ENCODE measurements around the gene LILRB3. TPM values are rescaled to one million over a fixed set of nuclear protein-coding genes. Genes with fewer than 3 reads are reported as not detected.
"Not testable (repeated sequence)": the region's sequence is repeated elsewhere in the genome, so short reads cannot be mapped to it uniquely, and the experiment has no call there.

The LILRB3 gene
- polyA plus RNA-seq, 4 donors = 0.47 to 2.2 (median 1.3) TPM

DNA sequence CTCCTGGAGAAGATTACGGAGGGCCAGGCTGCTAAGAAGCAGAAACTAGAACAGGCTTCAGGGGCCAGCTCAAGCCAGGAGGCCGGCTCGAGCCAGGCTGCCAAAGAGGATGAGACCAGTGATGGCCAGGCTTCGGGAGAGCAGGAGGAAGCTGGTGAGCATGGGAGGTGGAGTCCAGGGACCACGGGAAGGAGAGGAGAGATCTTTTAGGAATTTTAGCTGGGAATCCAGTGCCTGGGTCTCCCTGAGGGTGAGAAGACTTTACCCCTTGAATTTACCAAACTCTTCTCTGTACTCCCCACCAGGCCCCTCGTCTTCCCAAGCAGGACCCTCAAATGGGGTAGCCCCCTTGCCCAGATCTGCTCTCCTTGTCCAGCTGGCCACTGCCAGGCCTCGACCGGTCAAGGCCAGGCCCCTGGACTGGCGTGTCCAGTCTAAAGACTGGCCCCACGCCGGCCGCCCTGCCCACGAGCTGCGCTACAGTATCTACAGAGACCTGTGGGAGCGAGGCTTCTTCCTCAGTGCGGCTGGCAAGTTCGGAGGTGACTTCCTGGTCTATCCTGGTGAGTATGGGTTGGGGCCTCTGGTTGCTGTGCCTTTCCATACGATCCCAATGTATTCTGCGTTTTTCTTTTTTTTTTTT is 30.9 kb downstream of the LILRB3 start:
- no peak for DNase-seq (ENCODE audit: low read depth in 4 of 4, low spot score in 2 of 4)

GRCh38 chr19:54191011-54191810 is 31.6 kb downstream of the LILRB3 start, which contains the start of gene TSEN34:
TSS of gene TSEN34 (plus strand) at chr19:54191308. CDS start at chr19:54191365, 57 bp downstream.
- peak in 3 of 4 donors; percentile 86 to 91 (median 90) for DNase-seq (ENCODE audit: low read depth in 4 of 4, low spot score in 2 of 4)

DNA sequence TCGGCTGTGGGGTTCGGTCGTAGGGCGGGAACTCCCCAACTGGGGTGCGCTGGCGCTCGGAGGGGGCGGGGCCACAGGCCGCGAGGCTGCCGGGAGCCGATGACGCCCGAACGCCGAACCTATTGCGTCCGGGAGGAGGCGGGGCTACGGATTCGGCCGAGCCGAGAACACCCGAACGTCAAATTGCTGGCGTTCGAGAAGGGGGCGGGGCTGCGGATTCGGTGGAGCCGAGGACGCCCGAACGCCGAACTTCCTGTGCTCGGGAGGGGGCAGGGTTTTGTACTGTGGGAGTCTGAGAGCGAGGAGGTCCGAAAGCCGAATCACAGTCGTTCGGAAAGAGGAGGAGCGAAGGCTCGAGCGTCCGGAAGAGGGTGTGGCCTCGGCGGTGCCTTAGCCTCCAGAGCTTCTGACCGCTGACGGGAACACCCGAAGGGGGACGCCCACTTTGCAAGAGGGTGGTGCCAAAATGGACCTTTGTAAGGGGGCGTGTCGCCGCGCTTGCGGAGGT is 32.2 kb downstream of the LILRB3 start:
- peak; percentile 97 to 99 (median 98) for DNase-seq (ENCODE audit: low read depth in 4 of 4, low spot score in 2 of 4)

DNA sequence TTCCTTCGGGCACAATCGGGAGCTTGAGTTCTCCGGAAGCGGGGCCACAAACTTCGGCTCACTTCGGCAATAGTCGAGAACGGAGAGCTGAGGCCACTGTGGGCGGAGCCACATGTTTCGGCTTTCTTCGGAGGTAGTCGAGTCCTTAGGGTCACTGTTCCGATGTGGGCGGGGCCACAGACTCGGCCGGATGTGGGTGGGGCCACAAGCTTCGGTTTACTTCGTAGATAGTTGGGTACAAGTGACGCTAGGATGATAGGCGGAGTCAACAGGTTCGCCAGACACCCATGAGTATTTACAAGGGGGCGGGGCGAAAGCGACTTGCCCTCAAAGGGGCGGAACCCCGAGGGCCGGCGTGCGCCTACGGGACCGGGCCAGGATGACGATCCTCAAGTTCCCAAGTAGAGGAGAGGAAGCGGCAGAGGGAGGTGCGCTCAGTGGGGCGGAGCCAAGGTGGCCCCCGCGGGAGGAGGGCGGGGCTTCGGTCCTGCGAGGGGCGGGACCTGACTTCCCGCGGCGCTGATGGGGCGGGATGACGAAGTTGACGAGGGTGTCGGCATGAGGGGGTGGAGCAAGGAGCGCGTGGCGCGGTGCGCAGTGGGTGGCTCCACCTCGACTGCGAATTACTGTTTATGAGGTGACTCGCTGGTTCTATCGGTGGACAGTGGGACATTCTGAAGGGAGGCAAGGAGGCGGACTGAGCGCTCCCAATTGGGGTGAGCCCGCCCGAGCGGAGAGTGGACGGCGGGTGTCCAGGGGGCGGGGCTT is 32.9 kb downstream of the LILRB3 start:
- DNase-seq (ENCODE audit: low read depth in 4 of 4, low spot score in 2 of 4) = peak; percentile 99 to 100 (median 100)

DNA sequence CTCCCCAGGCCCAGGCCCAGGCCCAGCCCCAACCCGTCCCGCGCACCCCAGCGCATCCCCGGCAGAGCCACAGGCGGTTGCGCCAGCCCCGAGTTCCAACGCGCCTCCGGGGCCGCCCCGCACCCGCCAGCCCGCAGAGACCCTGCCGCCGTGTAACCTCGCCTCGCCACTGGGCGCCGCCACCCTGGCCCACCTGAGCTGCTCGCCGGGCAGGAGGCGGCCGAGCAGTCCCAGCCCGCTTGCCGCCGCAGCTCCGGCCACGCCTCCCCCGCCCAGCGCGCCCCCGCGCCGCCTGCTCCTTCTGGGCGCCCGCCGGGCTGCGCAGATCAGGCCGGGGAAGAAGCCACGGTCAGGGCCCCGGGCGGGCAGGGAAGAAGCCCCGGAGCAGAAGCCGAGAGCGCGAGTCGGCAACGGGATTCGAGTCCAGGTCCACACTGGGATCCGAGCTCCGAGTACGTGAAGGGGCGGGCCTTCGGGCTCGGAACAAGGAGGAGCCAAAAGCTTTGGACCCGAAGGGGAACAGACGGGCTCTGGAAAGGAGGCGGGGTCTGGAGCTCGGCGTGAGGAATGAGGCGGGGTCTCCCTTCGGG is 33.6 kb downstream of the LILRB3 start, which contains the start of gene MBOAT7:
MBOAT7 (minus strand) TSS at position 436 of the 590 bp plus-strand sequence. CDS start 1,072 bp downstream, outside the sequence.
- DNase-seq (ENCODE audit: low read depth in 4 of 4, low spot score in 2 of 4) = no peak

- no peak for DNase-seq (ENCODE audit: low read depth in 4 of 4, low spot score in 2 of 4)
Observed at GRCh38 chr19:54188215-54188871, 34.5 kb downstream of the LILRB3 start.

GRCh38 chr19:54186934-54187381 is 35.8 kb downstream of the LILRB3 start:
- DNase-seq (ENCODE audit: low read depth in 4 of 4, low spot score in 2 of 4) = no peak

- no peak for DNase-seq (ENCODE audit: low read depth in 4 of 4, low spot score in 2 of 4)
Observed at GRCh38 chr19:54186351-54186750, 36.5 kb downstream of the LILRB3 start.

DNA sequence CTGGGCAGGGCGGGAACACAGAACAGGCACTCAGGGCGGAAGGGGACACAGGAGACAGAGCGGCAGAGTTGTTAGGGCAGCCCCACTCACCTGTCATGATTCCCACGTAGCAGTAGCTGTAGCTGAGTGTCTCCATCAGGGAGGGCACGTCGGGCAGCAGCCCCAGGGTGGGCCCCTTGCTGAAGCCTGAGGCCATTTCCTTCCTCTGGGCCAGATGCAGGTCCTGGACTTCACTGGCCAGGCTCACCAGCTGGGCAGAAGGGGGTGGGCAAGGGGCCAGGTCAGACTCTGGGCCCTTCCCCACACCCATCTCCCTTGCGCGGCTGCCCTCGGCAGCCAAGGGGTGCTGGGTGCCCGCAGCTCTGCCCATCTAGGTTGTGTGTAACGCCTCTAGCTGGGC is 39.4 kb downstream of the LILRB3 start:
- DNase-seq (ENCODE audit: low read depth in 4 of 4, low spot score in 2 of 4) = no peak

- not testable (repeated sequence) for DNase-seq (ENCODE audit: low read depth in 4 of 4, low spot score in 2 of 4)
Observed at GRCh38 chr19:54181894-54182293, 40.9 kb downstream of the LILRB3 start.

DNA sequence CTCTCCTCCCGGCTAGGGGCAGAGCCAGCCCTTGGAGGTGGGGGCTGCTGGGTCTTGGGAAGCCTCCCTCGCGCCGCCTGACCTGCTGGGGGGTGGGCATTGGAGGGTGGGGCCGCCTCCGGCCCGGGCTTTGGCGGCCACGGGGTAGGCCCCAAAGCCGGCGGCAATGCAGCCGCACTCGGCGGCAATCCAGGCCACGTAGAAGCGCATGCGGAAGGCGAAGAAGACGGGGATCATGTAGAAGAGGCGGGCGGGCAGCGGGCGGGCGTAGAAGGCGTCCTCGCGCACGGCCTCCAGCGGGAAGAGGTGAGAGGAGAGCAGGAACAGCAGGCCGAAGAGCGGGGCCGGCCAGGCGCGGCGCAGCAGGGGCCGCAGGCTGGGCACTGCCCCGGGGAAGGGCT is 42.1 kb downstream of the LILRB3 start:
- no peak for DNase-seq (ENCODE audit: low read depth in 4 of 4, low spot score in 2 of 4)

DNA sequence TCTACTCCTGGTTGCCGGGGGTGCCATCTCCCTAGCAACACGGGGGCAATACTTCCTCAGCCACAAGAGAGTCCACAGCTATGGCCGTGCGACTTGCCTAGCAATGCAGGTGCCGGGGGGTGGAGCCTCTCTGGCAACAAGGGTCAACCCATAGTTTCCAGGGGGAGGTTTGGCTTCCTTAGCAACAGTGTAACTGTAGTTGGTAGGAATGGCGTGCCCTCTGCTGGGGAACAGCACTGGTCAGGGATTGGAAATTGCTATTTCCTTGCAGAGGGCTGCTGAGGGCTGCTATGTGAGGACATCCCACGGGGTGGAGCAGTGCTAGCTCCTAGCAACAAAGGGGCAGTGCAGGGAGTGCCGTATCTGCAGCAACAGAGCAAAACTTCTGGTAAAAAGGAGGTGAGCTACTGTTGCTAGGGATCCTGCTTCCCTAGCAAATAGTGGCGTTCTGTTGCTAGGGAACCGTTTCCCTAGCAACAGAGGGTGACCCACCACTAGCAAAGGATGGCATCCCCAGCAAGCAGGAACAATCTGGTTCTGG is 42.8 kb downstream of the LILRB3 start:
- DNase-seq (ENCODE audit: low read depth in 4 of 4, low spot score in 2 of 4) = peak in 2 of 4 donors; percentile 53 to 68

DNA sequence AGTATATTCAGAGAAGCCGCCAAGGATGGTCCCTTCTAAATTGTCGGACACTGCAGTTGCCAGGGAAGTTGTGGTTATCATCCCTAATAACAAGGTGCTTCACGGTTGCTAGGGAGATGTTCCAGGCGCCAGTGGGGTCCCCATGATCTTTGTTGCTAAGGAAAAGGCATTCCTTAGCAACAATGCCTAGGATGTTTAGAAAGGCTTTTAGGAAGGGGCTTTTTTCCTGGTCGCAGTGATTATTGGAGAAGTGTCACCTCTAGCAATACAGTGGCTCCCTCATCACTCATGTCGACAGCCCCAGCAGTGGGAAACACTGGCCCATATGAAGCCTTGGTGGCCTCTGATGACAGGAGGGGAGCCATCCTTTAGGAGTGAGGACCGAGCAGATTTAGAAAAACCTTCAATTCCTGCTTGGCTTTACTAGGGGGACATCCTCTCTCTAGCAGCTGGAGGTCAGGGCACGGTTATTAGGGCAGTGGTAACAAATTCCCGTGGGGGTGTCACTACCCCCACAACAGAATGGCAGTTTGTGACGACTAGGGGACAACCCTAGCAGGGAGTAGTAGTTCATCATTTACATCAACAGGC is 43.5 kb downstream of the LILRB3 start:
- no peak for DNase-seq (ENCODE audit: low read depth in 4 of 4, low spot score in 2 of 4)

DNA sequence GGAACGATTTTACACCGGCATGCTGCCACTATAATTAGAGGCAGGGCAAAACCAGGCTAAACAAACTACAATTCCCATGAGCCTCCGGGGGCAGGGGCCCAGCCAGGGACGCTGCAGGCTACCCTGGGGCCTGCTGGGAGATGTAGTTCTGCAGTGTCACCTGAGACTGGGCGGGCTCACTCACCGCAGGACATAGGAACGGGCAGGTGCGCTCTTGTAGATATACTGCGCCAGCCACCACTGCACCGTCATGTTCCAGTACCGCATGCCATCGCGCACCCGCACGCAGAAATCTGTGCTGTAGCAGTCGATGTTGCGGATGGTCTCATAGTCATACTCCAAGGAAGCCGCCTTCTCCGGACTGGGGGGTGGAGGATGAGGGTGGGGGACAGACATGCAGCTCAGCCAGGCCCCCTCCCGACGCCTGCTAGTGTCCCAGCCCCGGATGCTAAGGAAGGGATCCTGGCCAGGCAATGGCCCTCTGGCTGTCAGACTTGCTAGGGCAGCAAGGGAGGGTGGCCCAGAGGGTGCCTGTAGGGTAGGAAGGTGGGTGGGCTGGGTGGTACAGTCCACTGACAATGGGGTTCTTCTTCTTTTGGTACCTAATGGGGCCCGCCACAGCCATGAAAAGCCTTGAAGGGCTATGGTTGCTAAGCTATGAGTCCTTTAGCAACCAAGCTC is 44.1 kb downstream of the LILRB3 start:
- DNase-seq (ENCODE audit: low read depth in 4 of 4, low spot score in 2 of 4) = no peak

DNA sequence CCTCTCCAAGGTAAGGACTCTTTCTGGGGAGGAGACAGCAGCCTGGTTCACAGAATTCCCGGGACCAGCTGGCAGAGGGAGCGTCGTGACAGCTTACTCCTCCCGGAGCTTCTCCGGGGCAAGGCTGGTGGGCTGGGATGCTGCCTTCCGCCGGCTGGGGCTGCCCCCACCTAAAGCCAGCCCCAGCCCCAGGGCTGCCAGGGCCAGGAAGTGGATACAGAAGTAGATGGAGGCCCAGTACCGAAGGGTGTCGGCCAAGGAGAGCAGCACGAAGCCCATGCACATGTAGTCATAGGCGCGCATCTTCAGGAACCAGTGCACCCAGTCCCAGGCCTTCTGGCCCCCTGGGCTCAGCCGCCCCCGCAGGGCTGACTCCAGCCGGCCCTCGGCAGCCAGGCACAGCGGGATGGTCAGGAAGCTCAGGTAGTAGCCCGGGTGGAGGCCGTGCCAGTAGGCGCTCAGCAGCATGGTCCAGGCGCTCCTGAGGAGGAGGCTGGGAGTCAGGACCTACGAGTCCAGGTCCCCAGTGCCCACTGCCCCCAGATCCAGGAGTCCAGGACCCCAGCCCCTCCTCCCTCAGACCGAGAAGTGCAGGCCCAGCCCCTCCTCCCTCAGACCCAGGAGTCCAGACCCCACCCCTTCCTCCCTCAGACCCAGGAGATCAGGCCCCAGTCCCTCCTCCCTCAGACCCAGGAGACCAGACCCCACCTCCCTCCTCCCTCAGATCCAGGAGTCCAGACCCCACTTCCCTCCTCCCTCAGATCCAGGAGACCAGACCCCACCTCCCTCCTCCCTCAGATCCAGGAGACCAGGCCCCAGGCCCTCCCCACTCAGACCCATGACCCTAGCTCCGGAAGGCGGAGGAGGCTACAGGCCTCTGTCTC is 48.6 kb downstream of the LILRB3 start:
- DNase-seq (ENCODE audit: low read depth in 4 of 4, low spot score in 2 of 4) = no peak

DNA sequence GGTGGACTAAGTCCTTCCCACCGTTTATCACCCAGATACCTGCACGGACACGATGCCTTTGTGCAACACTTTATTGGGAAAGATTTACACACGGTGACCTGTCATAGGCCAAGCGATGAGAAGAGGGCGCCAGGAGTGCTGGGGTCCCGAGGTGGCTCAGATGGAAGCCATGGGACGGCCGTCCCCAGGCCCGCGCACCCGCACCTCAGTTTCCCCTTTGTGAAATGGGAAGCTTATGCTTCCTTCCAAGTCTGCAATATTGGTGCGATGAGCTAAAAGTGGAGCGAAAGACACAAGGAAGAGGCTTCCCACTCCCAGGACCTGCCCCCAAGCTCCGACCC is 49.5 kb downstream of the LILRB3 start:
- DNase-seq (ENCODE audit: low read depth in 4 of 4, low spot score in 2 of 4) = no peak

DNA sequence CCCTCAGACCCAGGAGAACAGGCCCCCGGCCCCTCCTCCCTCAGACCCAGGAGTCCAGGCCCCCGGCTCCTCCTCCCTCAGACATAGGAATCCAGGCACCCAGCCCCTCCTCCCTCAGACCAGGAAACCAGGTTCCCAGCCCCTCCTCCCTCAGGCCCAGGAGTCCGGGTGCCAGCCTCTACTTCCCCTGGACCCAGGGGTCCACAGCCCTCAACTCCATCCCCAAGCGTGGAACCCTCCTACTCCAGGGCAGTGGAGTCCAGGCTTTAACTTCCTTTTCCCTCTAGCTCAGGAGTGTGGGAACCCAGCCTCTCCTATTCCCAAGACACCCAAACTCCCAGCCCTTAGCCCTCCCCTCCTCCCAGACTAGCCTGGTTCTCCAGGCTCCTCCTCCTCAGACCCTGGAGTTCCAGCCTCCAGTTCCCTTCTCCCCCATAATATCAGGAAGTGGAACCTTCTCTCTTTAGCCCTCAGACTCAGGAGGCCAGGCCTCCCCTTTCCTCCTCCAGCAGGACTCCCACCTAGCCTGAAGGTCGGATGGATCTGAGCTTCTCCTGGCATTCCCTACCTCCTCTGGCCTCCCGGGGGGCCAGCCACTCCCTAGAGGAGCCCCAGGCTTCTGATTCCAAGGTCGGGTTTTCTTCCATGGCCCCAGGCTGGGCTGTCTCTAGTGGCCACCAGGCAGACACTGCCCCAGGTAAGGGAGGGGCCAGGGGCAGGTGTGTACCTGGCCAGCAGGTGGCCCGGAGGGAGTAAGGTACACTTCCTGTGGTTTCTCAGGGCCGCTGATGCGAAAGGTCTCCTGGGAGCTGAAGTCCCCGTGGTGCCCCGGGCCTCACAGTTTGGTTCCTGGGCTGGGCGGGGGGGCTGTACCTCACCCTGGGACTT is 50.1 kb downstream of the LILRB3 start, which contains the start of gene TMC4:
TMC4 (minus strand) TSS at position 690 of the 888 bp plus-strand sequence; CDS start at position 647, 43 bp downstream.
- no peak for DNase-seq (ENCODE audit: low read depth in 4 of 4, low spot score in 2 of 4)

Data from left renal cortex interstitium (tissue), 4 donors.